HG03097 (cell line): Measurements from ENCODE around the gene TRIM6.

ENCODE experiments used
- ATAC-seq: cut with Tn5 transposase; IDR thresholded peaks from one replicate; pipeline ENCODE4 v1.9.1; 2021; ENCODE audit not compliant: unreplicated experiment, low FRiP score

TRIM6 gene

DNA sequence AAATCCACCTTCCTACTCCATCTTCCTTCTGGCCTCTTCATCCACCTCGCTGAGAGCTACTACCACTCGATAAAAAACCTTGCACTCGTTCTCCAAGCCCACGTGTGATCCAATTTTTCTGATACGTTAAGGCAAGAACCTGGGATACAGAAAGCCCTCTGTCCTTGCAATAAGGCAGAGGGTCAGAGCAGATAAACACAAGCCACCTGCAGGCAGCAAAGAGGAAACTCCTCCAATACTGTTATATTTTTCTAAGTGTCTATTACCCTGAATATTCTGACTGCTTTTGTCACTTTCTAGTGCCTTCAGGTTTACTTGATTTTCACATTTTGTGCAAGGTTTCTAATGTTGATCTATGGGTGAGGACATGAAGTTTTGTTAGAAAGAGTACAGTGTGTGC lies 61.9 kb downstream of the TRIM6 start:
- no peak for ATAC-seq
